ENCODE data around the gene LIX1. TPM values are rescaled to one million over a fixed set of nuclear protein-coding genes. Genes with fewer than 3 reads are reported as not detected.
"Not testable (repeated sequence)": the region's sequence is repeated elsewhere in the genome, so short reads cannot be mapped to it uniquely, and the experiment has no call there.

Gene LIX1
- total RNA-seq (2014; rRNA removed; shearing (Covaris generic); ENCODE audit: low replicate concordance), result not detected in 2 replicates

DNA sequence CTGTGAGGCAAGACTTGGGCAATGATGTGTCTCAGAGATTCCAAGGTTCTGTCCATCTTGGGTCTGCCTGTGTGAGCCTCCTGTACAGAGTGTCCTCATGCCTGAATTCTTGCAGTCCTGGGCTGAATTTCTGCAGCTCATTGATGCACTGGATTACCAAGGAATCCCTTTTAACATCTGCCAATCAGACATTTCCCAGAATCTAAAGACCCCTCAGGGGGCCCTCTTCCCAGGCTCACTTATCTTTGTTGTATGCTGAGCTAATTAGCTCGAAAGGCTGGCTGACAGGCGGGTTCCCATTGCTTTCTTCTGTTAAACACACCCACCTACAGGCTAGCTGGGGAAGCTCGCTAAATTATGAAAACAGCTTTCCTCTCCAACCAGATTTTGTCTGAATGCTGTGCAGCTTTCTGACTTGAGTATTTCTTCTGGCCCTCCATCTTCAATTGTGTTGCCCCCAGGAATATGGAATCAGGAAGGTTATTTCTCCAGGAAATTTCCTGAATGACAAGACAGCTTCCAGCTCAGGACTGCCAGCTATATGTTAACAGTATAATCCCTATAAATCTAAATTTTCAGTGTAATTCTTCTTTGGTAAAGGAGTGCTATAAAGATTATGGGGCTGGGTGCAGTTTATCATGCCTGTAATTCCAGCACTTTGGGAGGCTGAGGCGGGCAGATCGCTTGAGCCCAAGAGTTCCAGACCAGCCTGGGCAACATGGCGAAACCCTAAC lies at the start of gene LIX1:
Gene LIX1 (minus strand): TSS at position 91 of the 734 bp plus-strand sequence. CDS start 35 bp downstream, at position 56.
- Histone ChIP-seq H3K9me2 (replicated peaks; ENCODE audit: insufficient read depth, low read length) (no peaks in the 10 kb centered on the region), H3K79me2 (ENCODE audit: low read length) (no peaks in the 10 kb centered on the region), H2AFZ (ENCODE audit: low read length) (no peak within 1 kb of the TSS), H3K4me3 (ENCODE audit: low read length) (no peak within 1 kb of the TSS), H3K9ac (ENCODE audit: low read length) (no peak within 1 kb of the TSS), H4K20me1 (ENCODE audit: insufficient read depth, low read depth, low read length) (no peaks in the 10 kb centered on the region), H3K27me3 (ENCODE audit: low read length) (no peaks in the 10 kb centered on the region), H3K27ac (ENCODE audit: low read length) (no peak within 1 kb of the TSS), H3K4me2 (ENCODE audit: low read depth, low read length, poor library complexity, severe bottlenecking) (no peak within 1 kb of the TSS), H3K4me1 (ENCODE audit: low read length) (peaks cover 19% of the 10 kb centered on the region), H3K36me3 (ENCODE audit: insufficient read depth, low read length) (no peaks in the 10 kb centered on the region), H3K9me3 (ENCODE audit: low read length) (no peaks in the 10 kb centered on the region)
- peak; percentile 79 for DNase-seq

DNA sequence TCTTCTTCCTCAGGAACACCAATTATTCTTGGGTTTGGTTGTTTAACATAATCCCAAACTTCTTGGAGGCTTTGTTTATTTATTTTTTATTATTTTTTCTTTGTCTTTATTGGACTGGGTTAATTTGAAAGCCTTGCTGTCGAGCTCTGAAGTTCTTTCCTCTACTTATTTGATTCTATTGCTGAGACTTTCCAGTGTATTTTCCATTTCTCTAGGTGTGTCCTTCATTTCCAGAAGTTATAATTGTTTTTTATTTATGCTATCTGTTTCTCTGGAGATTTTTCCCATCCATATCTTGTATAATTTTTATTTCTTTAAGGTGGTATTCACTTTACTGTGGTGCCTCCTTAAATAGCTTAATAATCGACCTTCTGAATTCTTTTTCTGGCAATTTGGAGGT lies 49.5 kb upstream of the LIX1 start:
- no peaks in the 10 kb centered on the region for H3K27me3 ChIP-seq (ENCODE audit: low read length)
- H3K9ac ChIP-seq (ENCODE audit: low read length), result no peak overlapping the region
- no peaks in the 10 kb centered on the region for H4K20me1 ChIP-seq (ENCODE audit: insufficient read depth, low read depth, low read length)
- H3K79me2 ChIP-seq (ENCODE audit: low read length), result no peaks in the 10 kb centered on the region
- no peaks in the 10 kb centered on the region for H3K36me3 ChIP-seq (ENCODE audit: insufficient read depth, low read length)
- H3K9me3 ChIP-seq (ENCODE audit: low read length), result no peaks in the 10 kb centered on the region
- no peak overlapping the region for H2AFZ ChIP-seq (ENCODE audit: low read length)
- H3K27ac ChIP-seq (ENCODE audit: low read length), result no peak overlapping the region
- H3K4me2 ChIP-seq (ENCODE audit: low read depth, low read length, poor library complexity, severe bottlenecking), result no peak overlapping the region
- DNase-seq, result no peak
- H3K4me1 ChIP-seq (ENCODE audit: low read length), result no peaks in the 10 kb centered on the region
- no peaks in the 10 kb centered on the region for H3K9me2 ChIP-seq (replicated peaks; ENCODE audit: insufficient read depth, low read length)
- no peak overlapping the region for H3K4me3 ChIP-seq (ENCODE audit: low read length)

DNA sequence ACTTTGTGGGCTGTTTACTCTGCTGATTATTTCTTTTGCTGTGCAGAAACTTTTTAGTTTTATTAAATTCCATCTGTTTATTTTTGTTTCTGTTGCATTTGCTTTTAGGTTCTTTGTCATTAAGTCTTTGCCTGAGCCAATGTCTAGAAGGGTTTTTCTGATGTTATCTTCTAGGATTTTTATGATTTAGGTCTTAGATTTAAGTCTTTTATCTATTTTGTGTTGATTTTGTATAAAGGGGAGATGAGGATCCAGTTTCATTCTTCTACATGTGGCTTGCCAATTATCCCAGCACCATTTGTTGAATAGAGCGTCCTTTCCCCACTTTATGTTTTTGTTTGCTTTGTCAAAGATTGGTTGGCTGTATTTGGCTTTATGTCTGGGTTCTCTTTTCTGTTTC lies 47.1 kb upstream of the LIX1 start:
- not testable (repeated sequence) for H3K9me3 ChIP-seq (ENCODE audit: low read length); H3K27me3 ChIP-seq (ENCODE audit: low read length); H3K4me1 ChIP-seq (ENCODE audit: low read length); DNase-seq; H3K36me3 ChIP-seq (ENCODE audit: insufficient read depth, low read length); H3K4me3 ChIP-seq (ENCODE audit: low read length); H2AFZ ChIP-seq (ENCODE audit: low read length); H3K4me2 ChIP-seq (ENCODE audit: low read depth, low read length, poor library complexity, severe bottlenecking); H4K20me1 ChIP-seq (ENCODE audit: insufficient read depth, low read depth, low read length); H3K9me2 ChIP-seq (replicated peaks; ENCODE audit: insufficient read depth, low read length); H3K79me2 ChIP-seq (ENCODE audit: low read length); H3K9ac ChIP-seq (ENCODE audit: low read length); H3K27ac ChIP-seq (ENCODE audit: low read length)

DNA sequence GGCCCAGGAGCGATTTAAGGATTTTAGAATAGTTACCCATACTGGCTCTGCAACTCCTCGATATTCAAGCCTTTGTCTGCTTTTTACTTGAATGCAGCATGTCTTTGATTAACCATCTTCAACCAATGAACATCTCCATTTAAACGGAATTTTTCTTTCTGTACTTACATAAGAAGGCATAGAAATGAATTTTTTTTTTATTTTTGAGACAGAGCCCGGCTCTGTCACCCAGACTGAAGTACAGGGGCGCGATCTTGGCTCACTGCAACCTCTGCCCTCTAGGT lies 41.5 kb upstream of the LIX1 start:
- Histone ChIP-seq H3K79me2 (ENCODE audit: low read length) (peaks cover 36% of the 10 kb centered on the region), H3K27me3 (ENCODE audit: low read length) (no peaks in the 10 kb centered on the region), H3K4me1 (ENCODE audit: low read length) (peaks cover 20% of the 10 kb centered on the region), H3K4me3 (ENCODE audit: low read length) (peak overlapping the region; percentile 82; the same call in 1 of the 2 replicates), H3K9me2 (replicated peaks; ENCODE audit: insufficient read depth, low read length) (no peaks in the 10 kb centered on the region), H4K20me1 (ENCODE audit: insufficient read depth, low read depth, low read length) (no peaks in the 10 kb centered on the region), H3K4me2 (ENCODE audit: low read depth, low read length, poor library complexity, severe bottlenecking) (peak overlapping the region; percentile 98), H3K9me3 (ENCODE audit: low read length) (no peaks in the 10 kb centered on the region), H3K9ac (ENCODE audit: low read length) (peak overlapping the region; percentile 86; the same call in 1 of the 2 replicates), H3K27ac (ENCODE audit: low read length) (no peak overlapping the region), H2AFZ (ENCODE audit: low read length) (peak overlapping the region; percentile 95), H3K36me3 (ENCODE audit: insufficient read depth, low read length) (peaks cover 10% of the 10 kb centered on the region; the same call in 1 of the 2 replicates)
- no peak for DNase-seq

DNA sequence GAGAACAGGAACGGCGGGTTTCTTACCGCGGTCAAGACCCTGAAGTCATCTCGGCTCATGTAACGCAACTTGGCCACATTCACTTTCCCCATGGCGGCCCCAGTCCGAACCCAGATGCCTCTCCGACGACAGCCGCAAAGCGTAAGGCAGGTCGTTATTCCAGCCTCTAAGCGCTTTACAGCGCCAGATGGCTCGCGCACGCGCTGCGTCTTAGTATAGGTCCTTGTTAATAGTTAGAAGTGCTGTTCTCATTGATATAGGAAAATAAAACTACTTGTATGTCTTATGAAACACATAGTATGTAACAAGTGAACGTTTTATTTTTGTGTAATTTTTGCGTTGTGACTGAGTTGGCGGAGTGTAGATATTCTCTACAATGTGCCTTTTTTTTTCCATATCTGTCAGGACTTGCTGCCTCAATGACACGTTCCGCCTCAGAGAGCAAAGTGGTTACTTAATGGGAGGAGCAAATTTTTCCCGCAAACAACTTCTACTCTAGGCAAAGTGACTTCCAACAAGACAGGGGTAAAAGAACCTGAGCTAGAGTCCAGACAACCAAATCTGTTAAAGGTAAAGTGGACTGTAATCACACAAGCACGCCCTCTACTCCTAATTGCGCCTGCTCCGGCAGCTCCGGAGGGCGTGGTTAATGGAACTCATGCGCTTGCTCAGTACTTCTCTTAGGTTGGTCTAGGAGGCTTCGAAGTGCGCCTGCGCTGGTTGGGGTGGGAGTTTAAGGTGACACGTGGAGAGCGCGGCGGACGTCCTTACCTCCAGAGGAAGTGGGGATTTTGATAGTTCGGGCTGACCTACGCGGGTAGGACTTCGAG lies 40.9 kb upstream of the LIX1 start, which contains the start of gene RIOK2:
Gene RIOK2 (minus strand): TSS at position 148 of the 830 bp plus-strand sequence. CDS start 56 bp downstream, at position 92.
- Histone ChIP-seq H3K9ac (ENCODE audit: low read length) (peak within 1 kb of the TSS; percentile 86), H4K20me1 (ENCODE audit: insufficient read depth, low read depth, low read length) (no peaks in the 10 kb centered on the region), H3K9me2 (replicated peaks; ENCODE audit: insufficient read depth, low read length) (no peaks in the 10 kb centered on the region), H3K36me3 (ENCODE audit: insufficient read depth, low read length) (peaks cover 14% of the 10 kb centered on the region; the same call in 1 of the 2 replicates), H2AFZ (ENCODE audit: low read length) (peak within 1 kb of the TSS; percentile 95), H3K79me2 (ENCODE audit: low read length) (peaks cover 41% of the 10 kb centered on the region), H3K4me1 (ENCODE audit: low read length) (peaks cover 20% of the 10 kb centered on the region), H3K4me3 (ENCODE audit: low read length) (peak within 1 kb of the TSS; percentile 82), H3K4me2 (ENCODE audit: low read depth, low read length, poor library complexity, severe bottlenecking) (peak within 1 kb of the TSS; percentile 98), H3K9me3 (ENCODE audit: low read length) (no peaks in the 10 kb centered on the region), H3K27me3 (ENCODE audit: low read length) (no peaks in the 10 kb centered on the region), H3K27ac (ENCODE audit: low read length) (peak within 1 kb of the TSS; percentile 81)
- peak; percentile 99 for DNase-seq

DNA sequence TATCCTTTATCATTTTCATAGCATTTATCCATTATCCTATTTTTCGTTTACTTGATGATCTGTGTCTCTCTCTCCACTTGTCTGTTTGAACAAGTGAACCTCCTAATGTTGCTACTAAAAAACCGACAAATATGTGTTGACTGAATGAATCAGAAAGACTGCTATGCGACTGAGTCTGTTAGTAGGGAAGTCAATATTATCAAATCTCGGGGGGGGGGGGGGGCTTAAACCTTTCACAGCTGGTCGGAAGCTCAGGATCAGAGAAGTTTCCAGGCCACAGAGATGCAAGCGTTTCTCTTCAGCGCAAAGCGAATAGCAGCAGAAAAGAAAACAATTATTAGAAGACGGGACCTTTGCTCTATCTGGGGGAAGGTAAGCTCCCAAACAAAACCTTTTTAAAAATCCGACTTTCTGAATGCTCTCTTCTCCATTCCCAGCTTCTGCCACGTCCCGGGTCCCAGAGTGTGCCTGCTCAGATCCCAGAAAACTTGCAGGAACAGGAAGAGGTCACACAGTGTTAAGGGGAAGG lies 40.2 kb upstream of the LIX1 start:
- peak overlapping the region; percentile 98 for H3K4me2 ChIP-seq (ENCODE audit: low read depth, low read length, poor library complexity, severe bottlenecking)
- H4K20me1 ChIP-seq (ENCODE audit: insufficient read depth, low read depth, low read length), result no peaks in the 10 kb centered on the region
- peak overlapping the region; percentile 71 for H2AFZ ChIP-seq (ENCODE audit: low read length)
- peaks cover 20% of the 10 kb centered on the region for H3K4me1 ChIP-seq (ENCODE audit: low read length)
- no peaks in the 10 kb centered on the region for H3K9me2 ChIP-seq (replicated peaks; ENCODE audit: insufficient read depth, low read length)
- H3K9me3 ChIP-seq (ENCODE audit: low read length), result no peaks in the 10 kb centered on the region
- peak overlapping the region; percentile 81 for H3K27ac ChIP-seq (ENCODE audit: low read length)
- H3K79me2 ChIP-seq (ENCODE audit: low read length), result peaks cover 45% of the 10 kb centered on the region
- H3K4me3 ChIP-seq (ENCODE audit: low read length), result peak overlapping the region; percentile 82
- peak overlapping the region; percentile 86 for H3K9ac ChIP-seq (ENCODE audit: low read length)
- H3K36me3 ChIP-seq (ENCODE audit: insufficient read depth, low read length), result peaks cover 18% of the 10 kb centered on the region; the same call in 1 of the 2 replicates
- peak; percentile 68 for DNase-seq
- no peaks in the 10 kb centered on the region for H3K27me3 ChIP-seq (ENCODE audit: low read length)

DNA sequence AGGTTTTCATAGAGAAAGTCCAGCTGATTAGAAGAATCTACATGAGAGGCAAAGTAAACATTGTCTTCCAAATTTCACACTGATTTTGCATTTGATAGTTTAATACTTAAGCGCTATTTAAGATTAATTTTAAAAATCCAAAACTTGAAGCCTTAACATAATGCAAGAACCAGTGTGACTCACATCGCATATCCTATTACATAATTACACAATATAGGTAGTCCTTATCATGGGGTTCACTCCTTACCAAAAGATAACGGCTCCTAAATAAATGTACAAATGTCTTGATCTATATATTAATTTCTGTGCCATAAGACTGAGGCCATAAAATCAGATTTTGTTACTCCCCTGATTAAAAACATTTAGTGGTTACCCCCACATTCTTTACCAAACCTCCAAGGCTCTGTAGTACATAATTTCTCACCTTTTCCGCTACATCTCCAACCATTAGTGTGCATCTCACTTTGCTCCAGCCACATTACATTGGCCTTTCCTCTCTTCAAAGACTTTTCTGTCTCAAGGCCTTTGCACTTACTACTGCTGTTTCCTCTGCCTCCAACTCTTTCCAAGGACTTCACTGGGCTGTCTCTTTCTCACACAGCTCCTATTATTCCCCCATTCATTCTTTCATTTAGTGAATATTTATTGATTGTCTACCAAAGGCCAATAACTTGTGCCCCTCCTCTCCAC lies 39.6 kb upstream of the LIX1 start:
- peak overlapping the region; percentile 82 for H3K4me3 ChIP-seq (ENCODE audit: low read length)
- peaks cover 20% of the 10 kb centered on the region for H3K4me1 ChIP-seq (ENCODE audit: low read length)
- H3K27ac ChIP-seq (ENCODE audit: low read length), result peak overlapping the region; percentile 81; the same call in 1 of the 2 replicates
- no peaks in the 10 kb centered on the region for H3K9me3 ChIP-seq (ENCODE audit: low read length)
- peak overlapping the region; percentile 98 for H3K4me2 ChIP-seq (ENCODE audit: low read depth, low read length, poor library complexity, severe bottlenecking)
- H2AFZ ChIP-seq (ENCODE audit: low read length), result no peak overlapping the region
- H3K9me2 ChIP-seq (replicated peaks; ENCODE audit: insufficient read depth, low read length), result no peaks in the 10 kb centered on the region
- DNase-seq, result no peak
- H3K27me3 ChIP-seq (ENCODE audit: low read length), result no peaks in the 10 kb centered on the region
- H3K79me2 ChIP-seq (ENCODE audit: low read length), result peaks cover 48% of the 10 kb centered on the region
- H3K36me3 ChIP-seq (ENCODE audit: insufficient read depth, low read length), result peaks cover 24% of the 10 kb centered on the region
- H3K9ac ChIP-seq (ENCODE audit: low read length), result peak overlapping the region; percentile 86
- no peaks in the 10 kb centered on the region for H4K20me1 ChIP-seq (ENCODE audit: insufficient read depth, low read depth, low read length)
